HCT116 (cell line): Measurements from ENCODE around the gene DCAF4.

Experiments used
- CTCF ChIP-seq, 3 experiments: fragments of 200-600 bp in 1 of 3; sonication (generic) in 1 of 3; IDR thresholded peaks in 2 of 3; conservative IDR thresholded peaks in 1 of 3; 2 replicates each; pipeline ENCODE4 v1.5.1; 2012 to 2017; ENCODE audit warnings: low read depth in 2 of 3, low read length in 2 of 3, antibody characterized with exemption in 1 of 3, borderline replicate concordance in 1 of 3, control low read depth in 1 of 3, mild to moderate bottlenecking in 1 of 3, mixed read lengths in 1 of 3, mixed run types in 1 of 3, moderate library complexity in 1 of 3; ENCODE audit not compliant: insufficient read depth in 1 of 3
- ELF1 ChIP-seq: IDR thresholded peaks from 2 replicates; pipeline ENCODE4 v1.6.1; 2012; ENCODE audit warnings: low read depth, borderline replicate concordance
- EZH2 ChIP-seq: fragments of 200-600 bp; sonication (generic); IDR thresholded peaks from 2 replicates; pipeline ENCODE4 v1.6.1; 2017; ENCODE audit warnings: antibody characterized with exemption, mixed run types
- EZH2phosphoT487 ChIP-seq: fragments of 200-600 bp; IDR thresholded peaks from 2 replicates; pipeline ENCODE4 v1.6.1; 2018; ENCODE audit warnings: antibody characterized with exemption, borderline replicate concordance
- FOSL1 ChIP-seq: IDR thresholded peaks from 2 replicates; pipeline ENCODE4 v1.6.1; 2012; ENCODE audit warnings: low read depth
- POLR2A ChIP-seq: IDR thresholded peaks from 2 replicates; pipeline ENCODE4 v1.7.0; 2011; ENCODE audit warnings: borderline replicate concordance; ENCODE audit not compliant: insufficient read depth, insufficient read length; ENCODE audit errors: extremely low read depth
- REST ChIP-seq: IDR thresholded peaks from 2 replicates; pipeline ENCODE4 v1.6.1; 2012; ENCODE audit warnings: low read depth
- SP1 ChIP-seq: IDR thresholded peaks from 2 replicates; pipeline ENCODE4 v1.6.1; 2012; ENCODE audit warnings: low read depth
- ZBTB33 ChIP-seq: IDR thresholded peaks from 2 replicates; pipeline ENCODE4 v1.6.1; 2011; ENCODE audit warnings: mild to moderate bottlenecking, low read length, moderate library complexity; ENCODE audit not compliant: insufficient replicate concordance; ENCODE audit errors: extremely low read depth

GRCh38 chr14:72966038-72966437 lies 39.8 kb downstream of the DCAF4 start:
- TF ChIP-seq CTCF (IDR thresholded peaks at IDR 0.05 in 2 of 3, conservative IDR thresholded peaks at IDR 0.05 in 1 of 3; ENCODE audit: borderline replicate concordance in 1 of 3, insufficient read depth in 1 of 3, low read depth in 2 of 3, low read length in 2 of 3): no peak
- TF ChIP-seq EZH2: no peak
- no peak for TF ChIP-seq EZH2phosphoT487
- no peak for TF ChIP-seq POLR2A
- TF ChIP-seq FOSL1: no peak
- no peak for TF ChIP-seq ZBTB33
- no peak for TF ChIP-seq SP1
- TF ChIP-seq ELF1: no peak
- TF ChIP-seq REST: no peak
